CD4-positive, alpha-beta T cell (primary cell): ENCODE measurements around the gene DCPS. TPM values are rescaled to one million over a fixed set of nuclear protein-coding genes. Genes with fewer than 3 reads are reported as not detected.
A peak's percentile ranks its signal among the peaks of the same experiment; 100 is the strongest.
"Not testable (repeated sequence)": the region's sequence is repeated elsewhere in the genome, so short reads cannot be mapped to it uniquely, and the experiment has no call there.

Experiments used
- ATAC-seq: fragments of 200-7000 bp; cut with Tn5 transposase; one replicate; pipeline ENCODE4 v1.10.0; 2022; ENCODE audit warnings: mild to moderate bottlenecking; ENCODE audit not compliant: poor library complexity
- CTCF ChIA-PET: fragments of 350-600 bp; sonication (Branson Sonifier 250); formaldehyde crosslinking; loops from one replicate; lab custom pipeline; 2021; ENCODE audit warnings: antibody characterized with exemption, inconsistent platforms; lab: Charles Lee
- POLR2A ChIA-PET: fragments of 350-600 bp; sonication (Branson Sonifier 250); formaldehyde crosslinking; loops from one replicate; lab custom pipeline; 2021; ENCODE audit warnings: antibody characterized with exemption, inconsistent platforms; lab: Charles Lee
- DNase-seq, 14 experiments: peaks; one replicate each; pipeline ENCODE4 v3.0.0-alpha.2; 2013 to 2020; ENCODE audit warnings: mixed read lengths in 2 of 14
- H3K27ac ChIP-seq, 2 donors: one replicate each; pipeline versions ENCODE4 v1.5.1 to v1.7.0; 2013; ENCODE audit warnings: low read length in 2 of 2, low read depth in 1 of 2, mild to moderate bottlenecking in 1 of 2
- H3K27me3 ChIP-seq, 2 experiments: 1 replicate in 1 of 2; 2 replicates in 1 of 2; pipeline versions ENCODE4 v1.6.1 to v1.7.0; 2013; ENCODE audit warnings: low read length in 2 of 2, control low read depth in 1 of 2, mild to moderate bottlenecking in 1 of 2, moderate library complexity in 1 of 2; ENCODE audit not compliant: insufficient read depth in 2 of 2, control insufficient read depth in 1 of 2
- H3K36me3 ChIP-seq: one replicate; pipeline ENCODE4 v1.6.1; 2013; ENCODE audit warnings: low read length, control low read depth; ENCODE audit not compliant: insufficient read depth
- H3K4me1 ChIP-seq: one replicate; pipeline ENCODE4 v1.6.1; 2013; ENCODE audit warnings: low read length, control low read depth; ENCODE audit not compliant: insufficient read depth
- H3K4me3 ChIP-seq: one replicate; pipeline ENCODE4 v1.5.1; 2013; ENCODE audit warnings: mild to moderate bottlenecking, low read length, moderate library complexity
- H3K9me3 ChIP-seq, 2 experiments: 1 replicate in 1 of 2; 2 replicates in 1 of 2; pipeline versions ENCODE4 v1.6.1 to v1.7.0; 2013; ENCODE audit warnings: low read length in 2 of 2, mild to moderate bottlenecking in 2 of 2, control low read depth in 1 of 2, moderate library complexity in 1 of 2; ENCODE audit not compliant: control insufficient read depth in 1 of 2, insufficient read depth in 1 of 2
- H3K27ac Mint-ChIP-seq: one replicate; pipeline ENCODE4 v1.8.0; 2020; ENCODE audit warnings: mixed read lengths
- H3K27me3 Mint-ChIP-seq: one replicate; pipeline ENCODE4 v1.8.0; 2021; ENCODE audit warnings: mixed read lengths
- H3K36me3 Mint-ChIP-seq: one replicate; pipeline ENCODE4 v1.8.0; 2021; ENCODE audit warnings: low read depth, mixed read lengths
- H3K4me1 Mint-ChIP-seq: one replicate; pipeline ENCODE4 v1.8.0; 2021; ENCODE audit warnings: low read depth, mixed read lengths
- H3K4me3 Mint-ChIP-seq: one replicate; pipeline ENCODE4 v1.8.0; 2020; ENCODE audit warnings: mild to moderate bottlenecking, mixed read lengths
- H3K9me3 Mint-ChIP-seq: one replicate; pipeline ENCODE4 v1.8.0; 2020; ENCODE audit warnings: mixed read lengths
- CTCF ChIP-seq: fragments of 200-600 bp; IDR thresholded peaks from one replicate; pipeline ENCODE4 v1.8.0; 2022; ENCODE audit warnings: antibody characterized with exemption, mild to moderate bottlenecking
- intact Hi-C, 2 experiments: fragments of 100-400 bp; cut with DNase I in 1 of 2; cut with micrococcal nuclease in 1 of 2; formaldehyde crosslinking; loops; one replicate each; pipeline versions ENCODE4 v1.15.1 to v1.9.0; 2023 to 2025; cut with DNase I, micrococcal nuclease
- total RNA-seq, 174 experiments: library from RNA in 2 of 174; stranded (reverse) in 2 of 174; gene quantifications; one replicate each; pipeline ENCODE4 v1.2.3 and lab custom pipeline; 2021 to 2026

Gene DCPS
- total RNA-seq, 2 experiments from 2014 or later = 6.2 to 6.3 TPM

- no peak for TF ChIP-seq CTCF
- H3K4me1 Mint-ChIP-seq = no peaks in the 10 kb centered on the region
Measured at GRCh38 chr11:126383339-126384335, 79.8 kb downstream of the DCPS start.

GRCh38 chr11:126384449-126385070, 80.7 kb downstream of the DCPS start:
- Histone ChIP-seq H3K27ac (no peak overlapping the region), H3K27me3 (no peaks in the 10 kb centered on the region), H3K9me3 (no peaks in the 10 kb centered on the region), H3K4me1 (no peaks in the 10 kb centered on the region), H3K36me3 (no peaks in the 10 kb centered on the region), H3K4me3 (no peak overlapping the region)
- Mint-ChIP-seq H3K9me3 (no peaks in the 10 kb centered on the region), H3K36me3 (no peaks in the 10 kb centered on the region), H3K27me3 (no peaks in the 10 kb centered on the region), H3K4me3 (no peak overlapping the region), H3K27ac (no peak overlapping the region), H3K4me1 (no peaks in the 10 kb centered on the region)
- DNase-seq = no peak
- ChIA-PET POLR2A (no interaction called here), CTCF (no interaction called here)
- no peak for ATAC-seq
- no peak for TF ChIP-seq CTCF
- intact Hi-C loops = no loop called here

More at GRCh38 chr11:126383339-126384335, 79.8 kb downstream of the DCPS start:
- no peak for ATAC-seq
- H3K27me3 Mint-ChIP-seq = no peaks in the 10 kb centered on the region
- ChIA-PET CTCF (no interaction called here), POLR2A (no interaction called here)
- intact Hi-C loops = no loop called here
- H3K4me1 ChIP-seq = no peaks in the 10 kb centered on the region
- no peaks in the 10 kb centered on the region for H3K27me3 ChIP-seq
- no peaks in the 10 kb centered on the region for H3K9me3 ChIP-seq
- H3K27ac Mint-ChIP-seq = no peak overlapping the region
- no peaks in the 10 kb centered on the region for H3K9me3 Mint-ChIP-seq
- no peak overlapping the region for H3K4me3 ChIP-seq
- H3K27ac ChIP-seq = no peak overlapping the region
- DNase-seq = no peak
- H3K36me3 ChIP-seq = no peaks in the 10 kb centered on the region
- H3K36me3 Mint-ChIP-seq = no peaks in the 10 kb centered on the region
- no peak overlapping the region for H3K4me3 Mint-ChIP-seq

DNA sequence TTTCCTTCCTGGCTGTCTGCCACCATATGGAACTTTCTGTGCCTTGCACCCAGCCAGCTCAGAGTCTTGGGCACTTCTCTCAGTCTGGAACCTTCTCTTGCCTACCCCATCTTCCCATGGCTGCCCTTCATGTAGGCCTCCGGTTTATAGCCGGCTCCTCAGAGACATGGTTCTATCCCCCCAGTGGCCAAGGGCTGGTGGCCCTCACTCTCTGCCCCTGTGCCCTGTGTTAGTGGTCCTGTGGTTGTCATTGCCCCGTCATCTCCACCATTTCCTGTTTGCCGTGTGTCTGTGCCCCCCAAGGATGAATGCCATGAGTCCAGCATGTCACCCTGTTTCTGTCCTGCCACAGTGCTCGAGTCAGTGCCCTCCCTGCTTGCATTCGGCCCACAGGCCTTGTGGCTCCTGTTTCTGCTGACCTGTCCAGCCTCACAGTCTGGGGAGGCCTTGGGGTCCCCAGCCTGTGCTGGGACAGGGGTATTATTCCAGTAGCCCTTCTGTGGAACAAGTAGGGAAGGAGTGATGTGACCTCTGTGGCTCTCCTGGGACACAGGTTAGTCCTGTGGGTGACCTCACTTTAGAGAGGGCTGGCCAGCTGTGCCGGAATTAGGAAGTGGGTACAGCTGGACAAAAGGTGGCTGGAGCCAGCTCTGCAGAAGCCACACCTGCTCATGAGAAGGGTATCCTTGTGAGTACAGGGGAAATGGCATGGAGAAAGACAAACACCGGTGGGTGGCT, 82.3 kb downstream of the DCPS start:
- Mint-ChIP-seq H3K4me1 (no peaks in the 10 kb centered on the region), H3K4me3 (no peak overlapping the region), H3K9me3 (no peaks in the 10 kb centered on the region), H3K27ac (no peak overlapping the region), H3K27me3 (no peaks in the 10 kb centered on the region), H3K36me3 (no peaks in the 10 kb centered on the region)
- ATAC-seq (no peak), DNase-seq (no peak)
- no peak overlapping the region for H3K4me3 ChIP-seq
- TF ChIP-seq CTCF = no peak
- H3K4me1 ChIP-seq = no peaks in the 10 kb centered on the region
- H3K9me3 ChIP-seq = no peaks in the 10 kb centered on the region
- no peaks in the 10 kb centered on the region for H3K27me3 ChIP-seq
- ChIA-PET CTCF (no interaction called here), POLR2A (no interaction called here)
- H3K36me3 ChIP-seq = no peaks in the 10 kb centered on the region
- H3K27ac ChIP-seq = no peak overlapping the region
- intact Hi-C loops = no loop called here

GRCh38 chr11:126386729-126387071, 82.8 kb downstream of the DCPS start:
- H3K27me3 Mint-ChIP-seq, CTCF ChIA-PET, H3K4me3 Mint-ChIP-seq, intact Hi-C loops, H3K36me3 ChIP-seq, H3K9me3 ChIP-seq, POLR2A ChIA-PET, ATAC-seq, H3K36me3 Mint-ChIP-seq, H3K27me3 ChIP-seq, H3K27ac ChIP-seq, H3K27ac Mint-ChIP-seq, H3K4me1 Mint-ChIP-seq, H3K9me3 Mint-ChIP-seq, H3K4me3 ChIP-seq, H3K4me1 ChIP-seq: not testable (repeated sequence)
- peak in 1 of 14 experiments; percentile 2 for DNase-seq
